HG03175 (cell line): ENCODE results near the gene KLHL18.
A peak's percentile ranks its signal among the peaks of the same experiment; 100 is the strongest.
"Not testable (repeated sequence)": the region's sequence is repeated elsewhere in the genome, so short reads cannot be mapped to it uniquely, and the experiment has no call there.

Source experiments
- ATAC-seq: cut with Tn5 transposase; IDR thresholded peaks from one replicate; pipeline ENCODE4 v1.9.1; 2021; ENCODE audit warnings: mild to moderate bottlenecking, moderate library complexity; ENCODE audit not compliant: unreplicated experiment

KLHL18 gene

DNA sequence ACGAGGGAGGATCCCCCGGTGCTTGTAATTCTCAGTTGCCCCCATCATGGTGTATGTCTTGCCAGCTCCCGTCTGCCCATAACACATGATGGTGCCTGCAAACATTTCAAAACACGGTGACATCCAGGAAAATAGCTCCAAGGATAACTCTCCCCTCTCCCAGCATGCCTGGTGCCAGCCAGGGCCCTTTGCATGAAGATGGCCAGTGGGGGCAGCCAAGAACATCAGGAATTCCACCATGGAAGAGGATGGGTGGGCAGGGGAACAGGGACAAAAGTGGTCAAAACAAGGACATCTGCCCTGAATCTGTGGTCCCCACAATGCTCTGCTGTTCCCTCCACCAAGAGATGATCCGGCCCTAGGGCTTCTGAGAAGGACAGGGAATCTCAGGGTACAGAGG, 9.2 kb upstream of the KLHL18 start:
- ATAC-seq = no peak

DNA sequence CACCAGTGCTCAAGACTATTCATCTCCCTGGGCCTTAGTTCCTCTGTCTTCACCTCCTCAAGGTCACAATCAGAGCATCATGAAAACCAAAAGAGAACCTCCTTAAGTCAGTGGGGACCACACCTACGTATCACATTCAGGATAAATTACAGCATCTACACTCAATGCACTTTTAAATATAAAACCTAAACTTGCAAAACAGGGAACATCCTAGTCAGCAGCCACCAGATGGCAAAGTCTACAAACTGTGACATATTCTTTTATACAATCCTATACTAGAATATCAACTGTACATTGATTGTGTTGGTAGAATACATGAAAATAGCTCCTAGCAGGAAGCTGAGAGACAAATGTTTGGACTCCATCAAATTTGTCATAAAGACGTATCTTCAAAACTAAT, 8.1 kb upstream of the KLHL18 start:
- no peak for ATAC-seq

DNA sequence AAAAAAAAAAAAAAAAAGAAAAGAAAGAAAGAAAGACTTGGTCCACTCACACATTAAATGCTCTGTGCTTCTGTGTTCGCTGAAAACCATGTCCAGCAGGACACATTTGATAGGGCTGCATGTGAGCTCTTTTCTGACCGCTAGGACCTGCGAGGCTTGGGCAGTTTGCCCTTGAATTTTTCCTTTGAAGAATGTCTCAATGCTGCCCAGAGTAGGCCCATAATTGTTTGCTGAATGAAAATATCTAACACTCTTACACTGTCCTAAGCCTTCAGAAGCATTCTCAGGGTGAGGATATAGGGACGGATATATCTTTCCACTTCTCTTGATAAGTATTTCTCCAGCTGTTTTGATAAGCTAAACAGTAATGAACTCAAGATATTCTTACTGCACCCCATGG, 6.2 kb upstream of the KLHL18 start:
- no peak for ATAC-seq

DNA sequence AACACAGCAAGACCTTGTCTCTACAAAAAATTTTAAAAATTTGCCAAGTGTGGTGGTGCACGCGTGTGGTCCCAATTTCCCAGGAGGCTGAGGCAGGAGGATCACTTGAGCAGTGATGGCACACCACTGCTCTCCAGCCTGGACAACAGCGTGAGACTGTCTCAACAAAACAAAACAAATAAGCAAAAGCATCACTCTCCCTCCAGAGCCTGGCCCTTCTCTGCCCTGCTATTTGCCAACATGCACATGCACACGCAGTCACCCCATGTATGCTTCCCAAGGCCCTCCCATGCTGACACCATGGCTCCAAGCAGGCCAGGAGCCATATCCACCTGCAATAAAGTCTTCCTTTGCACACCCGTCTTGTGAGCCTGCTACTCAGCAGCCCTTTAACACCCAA, 2.2 kb upstream of the KLHL18 start:
- ATAC-seq = no peak

DNA sequence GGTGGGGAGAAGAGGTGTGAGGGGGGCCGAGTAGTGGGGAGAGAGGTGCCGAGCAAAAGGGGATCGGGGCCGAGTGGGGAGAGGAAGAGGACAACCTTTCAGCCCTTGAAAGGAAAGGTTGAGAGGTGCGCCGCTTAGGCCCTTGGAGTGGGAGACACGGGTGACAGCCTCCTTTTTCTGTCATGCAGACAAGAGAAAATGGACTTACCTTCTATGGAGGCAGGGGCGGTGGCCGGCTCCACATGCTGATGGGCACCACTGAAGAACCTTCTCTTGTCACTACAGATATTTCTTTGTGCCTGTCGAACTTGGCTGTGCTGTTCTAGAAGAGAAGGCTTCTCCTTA, 421 bp downstream of the KLHL18 start:
- no peak for ATAC-seq

DNA sequence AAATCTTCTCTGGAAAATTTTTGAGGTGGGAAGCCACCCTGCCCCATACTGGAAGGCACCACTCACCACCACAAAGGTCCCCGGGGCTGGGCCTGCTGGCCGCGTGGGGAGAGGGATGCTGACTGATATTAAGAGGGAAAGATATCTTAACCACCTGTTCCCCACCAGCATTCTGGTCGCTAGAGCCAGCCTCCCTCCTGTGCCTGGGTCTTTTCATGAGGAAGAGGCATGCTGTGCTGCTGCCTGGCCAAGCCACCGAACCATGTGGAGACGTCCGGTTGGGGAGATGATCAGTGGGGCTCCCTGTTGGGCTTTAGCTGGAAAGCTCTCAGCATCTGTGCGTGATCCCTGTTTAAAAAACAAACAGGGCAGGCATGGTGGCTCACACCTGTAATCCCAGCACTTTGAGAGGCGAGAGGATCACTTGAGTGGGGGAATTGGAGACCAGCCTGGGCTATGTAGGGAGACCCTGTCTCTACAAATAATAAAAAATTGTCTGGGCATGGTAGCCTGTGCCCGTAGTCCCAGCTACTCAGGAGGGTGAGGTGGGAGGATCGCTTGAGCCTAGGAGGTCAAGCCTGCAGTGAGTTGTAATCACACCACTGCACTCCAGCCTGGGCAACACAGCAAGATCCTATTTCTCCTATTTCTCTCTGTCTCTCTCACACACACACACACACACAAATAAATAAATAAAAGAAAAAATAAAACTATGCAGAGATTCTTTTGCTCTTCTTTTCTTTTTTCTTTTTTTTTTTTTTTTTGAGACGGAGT, 1.0 kb downstream of the KLHL18 start:
- no peak for ATAC-seq

DNA sequence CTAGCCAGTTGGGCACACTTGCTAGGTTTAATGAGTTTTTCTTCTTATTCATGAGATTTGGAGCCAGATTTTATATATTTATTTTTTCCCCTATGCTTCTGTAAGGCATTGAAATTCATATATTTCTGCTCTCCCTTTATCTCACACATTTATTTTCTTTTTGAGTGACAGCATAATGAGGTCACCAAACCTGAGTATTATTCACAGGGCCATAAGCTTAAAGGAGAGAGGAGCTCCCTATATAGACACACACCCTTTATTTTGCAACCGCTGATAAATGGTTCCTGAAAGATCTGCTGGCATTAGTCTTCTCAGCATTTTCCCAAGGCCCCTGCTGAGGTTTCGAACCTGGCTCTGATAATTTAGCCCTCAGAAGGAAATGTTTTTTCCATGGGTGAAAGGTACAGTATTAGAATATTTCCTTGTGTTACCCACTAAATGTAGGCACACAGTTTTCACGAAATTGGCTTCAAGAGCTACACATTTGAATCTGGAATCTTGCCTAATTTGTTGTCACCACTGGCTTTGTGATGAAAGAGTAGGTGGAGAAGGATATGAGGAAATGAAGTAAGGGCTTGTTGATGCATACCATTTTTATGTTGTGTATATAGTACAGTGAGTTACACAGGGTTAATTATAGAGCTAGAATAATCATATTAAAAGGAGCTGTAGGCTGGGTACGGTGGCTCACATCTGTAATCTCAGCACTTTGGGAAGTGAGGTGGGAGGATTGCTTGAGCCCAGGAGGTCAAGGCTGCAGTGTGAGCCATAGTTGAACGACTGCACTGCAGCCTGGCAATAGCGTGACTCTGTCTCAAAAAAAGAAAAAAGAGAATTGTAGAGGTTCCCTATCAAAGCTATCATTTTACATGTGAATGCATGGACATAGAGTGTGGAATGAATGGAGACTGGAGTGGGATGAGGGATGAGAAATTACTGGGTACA, 6.5 kb downstream of the KLHL18 start:
- no peak for ATAC-seq

DNA sequence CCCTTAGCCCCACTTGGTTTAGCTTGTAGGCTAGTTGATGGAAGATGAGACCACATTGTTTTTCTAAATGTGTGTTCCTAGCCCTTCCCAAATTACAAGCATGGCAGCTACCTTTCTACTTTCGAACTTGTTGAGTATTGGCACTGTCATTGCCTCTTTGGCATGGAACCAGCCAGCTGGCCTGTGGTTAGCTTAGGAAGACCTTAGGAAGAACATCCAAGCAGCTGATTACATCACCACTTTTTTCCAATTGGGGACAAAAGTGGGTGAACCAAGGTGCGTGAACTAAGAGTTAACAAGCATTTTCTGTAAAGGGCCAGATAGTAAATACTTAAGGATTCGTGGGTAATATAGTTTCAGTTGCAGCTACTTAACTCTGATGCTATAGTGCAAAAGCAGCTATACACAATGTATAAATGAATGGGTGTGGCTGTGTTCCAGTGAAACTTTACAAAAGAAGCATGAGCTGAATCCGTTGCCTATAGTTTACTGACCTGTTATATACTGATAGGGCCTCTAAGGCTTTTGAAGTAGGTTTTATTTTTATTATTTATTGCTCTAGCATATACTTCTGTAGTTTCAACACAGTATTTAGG, 8.5 kb downstream of the KLHL18 start:
- ATAC-seq = no peak

DNA sequence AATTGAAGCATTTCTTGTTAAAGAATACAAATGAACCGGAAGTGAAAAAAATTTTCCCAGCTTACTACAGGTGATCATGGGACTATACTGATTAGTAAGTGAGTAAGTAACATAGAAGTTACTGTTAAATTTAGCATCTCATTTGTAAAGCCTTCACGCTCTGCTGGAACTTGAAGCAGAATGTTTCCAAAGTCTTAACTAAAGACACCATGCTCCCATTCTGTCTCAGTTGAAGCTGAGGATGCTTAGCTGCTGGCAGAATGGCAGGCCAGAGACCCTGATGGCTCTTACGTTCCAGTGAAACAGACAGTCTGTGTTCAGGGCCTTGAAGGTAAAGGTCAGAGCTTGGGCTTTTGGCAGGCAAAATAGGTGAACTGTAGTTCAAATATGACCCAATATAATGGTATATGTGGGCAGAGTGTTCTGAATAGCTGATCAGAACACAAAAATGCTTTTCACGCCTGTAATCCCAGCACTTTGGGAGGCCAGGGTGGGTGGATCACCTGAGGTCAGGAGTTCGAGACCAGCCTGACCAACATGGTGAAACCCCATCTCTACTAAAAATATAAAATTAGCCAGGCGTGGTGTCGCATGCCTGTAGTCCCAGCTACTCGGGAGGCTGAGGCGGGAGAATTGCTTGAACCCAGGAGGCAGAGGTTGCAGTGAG, 9.1 kb downstream of the KLHL18 start:
- ATAC-seq = peak; percentile 44

DNA sequence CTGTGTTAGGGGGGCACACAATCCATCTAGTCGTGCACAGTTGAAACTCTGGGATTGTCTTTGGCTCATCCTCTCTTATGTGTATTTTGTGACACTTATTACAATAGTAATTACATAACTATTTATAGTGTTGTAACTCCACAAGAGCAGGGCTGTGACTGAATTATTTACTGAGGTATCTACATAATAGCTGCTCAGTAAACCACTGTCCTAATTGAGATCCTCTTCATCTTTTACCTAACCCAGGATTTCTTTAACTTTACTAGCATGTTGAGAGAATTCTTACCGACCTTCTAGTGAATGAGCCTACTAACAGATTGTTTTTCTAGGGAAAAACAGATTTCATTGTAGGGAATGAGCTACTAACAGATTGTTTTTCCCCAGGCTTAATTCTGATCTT, 11.1 kb downstream of the KLHL18 start:
- ATAC-seq = no peak

DNA sequence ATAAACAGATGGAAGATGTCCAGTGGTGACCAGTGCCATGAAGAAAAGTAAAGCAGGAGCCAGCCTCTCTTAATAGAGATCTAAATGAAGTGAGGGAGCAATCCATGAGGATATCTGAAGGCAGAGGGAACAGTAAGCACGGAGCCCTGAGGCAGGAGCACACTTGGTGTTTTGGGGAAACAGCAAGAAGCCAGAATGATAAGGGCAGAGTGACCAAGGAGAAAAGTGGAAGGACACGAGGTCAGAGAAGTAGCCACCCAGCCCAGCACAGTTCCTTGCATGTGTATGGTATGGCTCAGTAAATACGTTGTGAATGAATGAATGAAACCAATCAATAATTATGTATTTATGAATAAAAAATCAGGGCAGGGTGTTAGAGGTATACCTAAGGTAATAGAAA, 11.6 kb downstream of the KLHL18 start:
- no peak for ATAC-seq

DNA sequence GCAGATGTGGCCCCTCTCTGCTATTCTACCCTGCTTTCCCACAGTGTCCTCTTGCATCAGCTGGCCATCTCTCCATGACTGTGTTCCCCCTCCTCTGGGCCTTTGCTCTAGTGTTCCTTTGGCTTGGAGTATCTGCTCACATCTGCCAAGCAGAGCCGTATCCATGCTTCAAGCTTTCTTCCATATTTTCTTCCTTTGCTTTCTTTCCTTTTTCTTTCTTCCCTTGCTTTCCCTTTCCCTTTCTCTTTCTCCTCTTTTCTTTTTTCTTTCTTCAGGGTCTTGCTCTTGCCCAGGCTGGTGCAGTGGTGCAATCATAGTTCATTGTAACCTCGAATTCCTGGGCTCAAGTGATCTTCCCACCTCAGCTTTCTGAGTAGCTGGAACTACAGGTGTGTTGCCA, 12.6 kb downstream of the KLHL18 start:
- no peak for ATAC-seq

DNA sequence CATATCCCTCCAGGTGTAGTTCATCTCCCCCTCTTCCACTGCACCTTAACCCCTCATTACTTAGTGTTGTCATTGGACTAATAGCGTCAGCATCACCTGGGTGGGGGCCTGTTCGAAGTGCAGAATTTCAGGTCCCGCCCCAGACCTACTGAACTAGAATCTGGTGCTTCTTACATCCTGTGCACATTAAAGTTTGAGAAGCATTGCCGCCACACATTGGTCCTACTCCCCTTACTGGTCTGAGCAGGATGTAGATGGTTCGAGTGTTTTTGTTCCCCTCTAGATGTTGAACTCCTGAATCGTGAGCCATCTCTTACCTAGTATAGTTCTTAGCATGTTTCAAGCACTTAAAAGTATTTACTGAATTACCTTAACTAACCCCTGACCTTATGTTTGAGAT, 13.2 kb downstream of the KLHL18 start:
- ATAC-seq = no peak

DNA sequence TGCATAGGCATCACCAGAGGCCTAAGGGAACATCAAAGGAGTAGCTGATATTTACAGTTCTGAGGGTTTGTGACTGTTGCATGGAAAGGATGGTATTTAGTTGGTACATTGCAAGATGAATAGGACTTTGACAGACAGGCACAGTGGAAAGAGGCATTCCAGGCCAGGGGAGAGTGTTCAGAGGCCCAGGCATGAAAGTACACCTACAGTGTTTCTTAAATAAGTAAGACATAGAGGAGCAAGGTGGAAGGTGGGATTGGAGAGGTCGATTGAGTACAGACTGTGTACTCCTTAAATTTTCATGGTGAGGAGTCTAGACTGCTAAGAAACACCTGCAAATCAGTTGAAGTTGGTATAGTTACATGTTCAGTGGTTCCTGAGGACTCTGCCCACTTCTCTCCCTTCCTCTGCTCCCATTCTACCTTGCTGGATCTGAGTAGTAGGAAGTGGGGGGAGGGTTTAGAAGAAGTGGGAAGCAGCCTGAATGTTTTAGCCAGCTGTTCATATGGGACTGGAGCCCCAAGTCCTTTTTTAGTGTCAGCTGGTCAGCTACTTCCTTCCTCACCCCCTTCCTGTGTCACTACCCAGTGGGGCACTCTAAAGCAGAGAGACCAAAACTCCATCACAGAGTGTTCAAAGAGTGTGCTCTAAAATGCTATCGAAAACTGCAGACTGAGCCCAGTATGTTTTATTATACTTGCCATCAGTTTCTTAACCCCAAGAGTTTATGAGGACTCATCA, 14.0 kb downstream of the KLHL18 start:
- ATAC-seq = no peak

DNA sequence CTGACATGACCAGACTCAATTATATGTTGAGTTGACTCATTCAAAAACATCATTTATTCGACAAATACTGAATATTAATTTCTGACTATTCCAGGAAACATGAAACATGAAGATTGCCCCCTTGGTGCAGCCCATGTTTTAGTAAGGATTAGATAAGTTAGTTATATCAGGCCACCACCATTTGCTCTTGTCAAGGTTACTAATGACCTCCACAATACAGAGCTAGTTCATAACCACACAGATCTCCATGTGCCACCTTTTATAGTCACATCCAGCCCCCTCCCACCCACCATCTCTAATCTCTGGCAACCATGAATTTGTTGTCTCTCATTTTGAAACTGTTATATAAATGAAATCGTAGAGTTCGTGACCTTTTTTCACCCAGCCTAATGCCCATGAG, 15.7 kb downstream of the KLHL18 start:
- no peak for ATAC-seq

DNA sequence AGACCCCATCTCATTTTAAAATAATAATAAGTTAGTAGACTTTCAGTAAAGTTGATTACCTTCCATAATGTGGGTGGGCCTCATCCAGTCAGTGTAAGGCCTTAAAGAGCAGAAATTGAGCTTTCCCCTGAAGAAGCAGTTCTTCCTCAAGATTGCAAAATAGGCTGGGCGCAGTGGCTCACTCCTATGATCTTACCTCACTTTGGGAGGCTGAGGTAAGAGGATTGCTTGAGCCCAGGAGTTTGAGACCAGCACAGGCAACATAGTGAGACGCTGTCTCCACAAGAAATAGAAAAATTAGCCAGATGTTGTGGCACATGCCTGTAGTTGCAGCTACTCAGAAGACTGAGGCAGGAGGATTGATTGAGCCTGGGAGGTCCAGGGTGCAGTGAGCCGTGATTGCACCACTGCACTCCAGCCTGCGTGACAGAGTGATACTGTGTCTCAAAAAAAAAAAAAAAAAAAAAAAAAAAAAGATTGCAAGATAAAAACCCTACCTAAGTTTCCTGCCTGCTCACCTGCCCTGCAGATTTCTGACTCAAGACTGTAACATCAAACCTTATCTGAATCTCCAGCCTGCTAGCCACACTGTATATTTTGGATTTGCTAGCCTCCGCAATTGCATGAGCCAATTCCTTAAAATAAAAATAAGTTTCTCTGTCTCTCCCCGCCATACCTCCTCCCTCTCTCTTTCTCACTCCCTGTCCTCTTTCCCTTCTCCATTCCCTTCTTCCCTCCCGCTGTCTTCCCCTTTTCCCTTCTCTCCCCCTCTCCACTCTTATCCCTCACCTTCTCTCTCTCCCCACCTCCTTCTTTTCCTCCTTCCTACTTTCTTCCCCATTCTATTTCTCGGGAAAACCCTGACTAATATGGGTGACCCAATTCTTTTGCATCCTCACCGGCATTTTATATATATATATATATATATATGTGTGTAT, 16.9 kb downstream of the KLHL18 start:
- ATAC-seq = no peak

DNA sequence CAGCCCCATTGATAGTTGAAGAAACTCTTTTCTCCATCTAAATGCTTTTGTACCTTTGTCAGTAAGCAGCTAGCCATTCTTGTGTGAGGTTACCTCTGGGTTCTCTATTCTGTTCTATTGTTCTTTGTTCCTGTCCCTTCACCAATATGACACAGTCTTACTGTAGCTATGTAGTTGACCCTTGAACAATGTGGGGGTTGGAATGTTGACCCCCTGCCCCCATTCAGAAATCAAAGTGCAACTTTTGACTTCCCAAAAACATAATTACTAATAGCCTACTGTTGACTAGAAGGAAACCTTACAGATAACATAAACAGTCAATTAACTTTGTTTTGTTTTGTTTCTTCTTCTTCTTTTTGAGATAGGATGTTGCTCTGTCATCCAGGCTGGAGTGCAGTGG, 18.7 kb downstream of the KLHL18 start:
- ATAC-seq = no peak

DNA sequence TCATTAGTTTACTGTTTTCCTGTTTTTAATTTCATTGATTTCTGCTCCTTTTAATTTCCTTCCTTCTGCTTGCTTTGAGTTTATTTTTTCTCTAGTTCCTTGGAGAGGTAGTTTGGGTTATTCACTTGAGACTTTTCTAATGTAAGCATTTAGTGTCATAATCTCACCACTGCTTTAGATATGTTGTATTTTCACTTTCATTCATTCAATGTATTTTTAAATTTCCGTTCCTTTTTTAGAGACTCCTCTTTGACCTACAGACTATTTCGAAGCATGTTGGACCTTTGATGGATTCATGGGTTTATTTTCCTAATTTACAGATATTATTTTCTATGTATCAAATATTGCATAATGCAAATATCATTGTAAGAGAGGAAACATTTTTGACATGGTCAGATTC, 23.3 kb downstream of the KLHL18 start:
- no peak for ATAC-seq

DNA sequence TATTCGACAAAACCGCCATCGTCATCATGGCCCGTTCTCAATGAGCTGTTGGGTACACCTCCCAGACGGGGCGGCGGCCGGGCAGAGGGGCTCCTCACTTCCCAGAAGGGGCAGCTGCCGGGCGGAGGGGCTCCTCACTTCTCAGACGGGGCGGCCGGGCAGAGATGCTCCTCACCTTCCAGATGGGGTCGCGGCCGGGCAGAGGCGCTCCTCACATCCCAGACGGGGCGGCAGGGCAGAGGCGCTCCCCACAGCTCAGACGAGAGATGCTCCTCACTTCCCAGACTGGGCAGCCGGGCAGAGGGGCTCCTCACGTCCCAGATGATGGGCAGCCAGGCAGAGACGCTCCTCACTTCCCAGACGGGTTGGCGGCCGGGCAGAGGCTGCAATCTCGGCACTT, 26.5 kb downstream of the KLHL18 start:
- ATAC-seq = not testable (repeated sequence)

DNA sequence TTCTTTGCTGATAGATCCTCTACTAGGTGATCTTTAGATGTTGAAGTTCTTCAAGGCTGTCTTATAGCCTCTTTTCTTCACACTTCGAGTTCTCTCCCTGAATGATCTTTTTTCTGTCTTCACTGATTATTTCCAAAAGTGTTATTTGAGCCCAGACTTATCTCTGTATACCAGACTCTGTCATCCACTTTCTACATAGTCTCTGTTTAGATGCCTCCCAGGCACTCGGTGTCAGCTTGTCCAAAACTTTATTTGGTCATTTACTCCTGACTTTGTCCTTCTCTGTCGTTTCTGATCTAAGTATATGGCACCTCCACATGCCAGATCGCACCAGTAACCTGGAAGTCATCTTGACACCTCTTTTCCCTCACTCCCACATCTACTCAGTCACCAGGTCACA, 27.6 kb downstream of the KLHL18 start:
- ATAC-seq = no peak
